ENCODE measurements around the gene TSPAN5. TPM values are rescaled to one million over a fixed set of nuclear protein-coding genes. Genes with fewer than 3 reads are reported as not detected.

The TSPAN5 gene
- total and polyA plus RNA-seq, 5 donors from 2014 or later = 21.2 to 52.7 (median 39.8) TPM

DNA sequence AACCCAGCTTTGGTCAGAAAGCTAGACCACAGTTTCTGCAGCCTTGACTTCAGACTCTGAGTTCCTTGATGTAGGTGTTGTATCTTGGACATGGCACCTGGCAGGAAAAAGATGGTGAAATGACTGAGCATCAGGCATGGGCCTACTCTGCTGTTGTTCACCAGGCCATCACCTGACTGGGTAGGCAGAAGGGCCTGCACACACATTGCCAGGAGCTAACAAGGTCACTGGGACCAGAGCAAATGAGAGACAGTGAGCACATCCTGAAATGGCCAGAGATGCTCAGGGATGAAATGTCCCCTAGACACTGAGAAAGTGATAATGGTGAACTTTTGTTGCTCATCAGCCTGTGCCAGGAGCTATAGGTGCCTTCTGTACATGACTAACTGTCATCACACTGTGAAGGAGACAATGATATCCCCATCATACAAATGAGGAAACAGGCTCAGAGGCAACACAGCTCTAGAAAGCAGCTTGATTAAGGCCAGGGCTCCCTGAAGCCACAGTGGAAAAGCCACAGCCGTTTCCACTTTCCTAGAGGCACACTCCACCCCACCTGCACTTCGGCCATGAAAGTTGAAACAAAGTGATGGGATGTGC is 128.3 kb downstream of the TSPAN5 start:
- Histone ChIP-seq H3K27ac (ENCODE audit: insufficient read depth, low read length, poor library complexity, severe bottlenecking) (no peak overlapping the region), H3K4me1 (ENCODE audit: control insufficient read depth, insufficient read depth, low read length, poor library complexity, severe bottlenecking) (no peaks in the 10 kb centered on the region), H3K36me3 (ENCODE audit: control insufficient read depth, insufficient read depth, low read length) (no peaks in the 10 kb centered on the region), H3K4me3 (ENCODE audit: low read depth, low read length) (no peak overlapping the region), H3K9me3 (ENCODE audit: control insufficient read depth in 2 of 2, low read length in 2 of 2) (no peaks in the 10 kb centered on the region), H3K27me3 (ENCODE audit: control insufficient read depth, insufficient read depth, low read length) (no peaks in the 10 kb centered on the region)
- peak overlapping the region in 1 of 3 donors; percentile 74 for H3K27ac Mint-ChIP-seq
- H3K27me3 Mint-ChIP-seq = no peaks in the 10 kb centered on the region
- ATAC-seq (ENCODE audit: low read depth in 2 of 2) (peak in 1 of 2 donors; percentile 34), DNase-seq (no peak)
- H3K36me3 Mint-ChIP-seq = peaks cover 5% of the 10 kb centered on the region
- no peak overlapping the region for H3K4me3 Mint-ChIP-seq
- peaks cover 0 to 4% (median 0%) of the 10 kb centered on the region in 7 donors for H3K9me3 Mint-ChIP-seq
- peaks cover 32 to 53% (median 34%) of the 10 kb centered on the region in 4 donors for H3K4me1 Mint-ChIP-seq

DNA sequence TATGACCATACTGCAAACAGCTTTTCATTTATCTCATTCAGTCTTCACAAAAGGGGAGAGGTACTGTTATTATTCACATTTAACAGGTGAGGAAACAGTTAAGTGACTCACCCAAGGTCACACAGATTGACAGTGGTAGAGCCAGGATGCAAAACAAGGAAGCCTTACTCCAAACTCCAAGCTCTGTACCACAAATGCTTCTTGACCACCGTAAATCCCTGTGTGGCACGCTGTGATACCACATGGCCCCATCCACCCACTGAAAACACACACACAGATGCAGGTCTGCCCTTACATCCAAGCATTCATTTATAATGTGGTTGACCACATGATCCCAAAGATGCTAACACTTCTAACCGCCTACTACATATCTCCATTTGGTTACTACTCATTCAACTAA is 129.5 kb downstream of the TSPAN5 start:
- no peak overlapping the region for H3K27ac ChIP-seq (ENCODE audit: insufficient read depth, low read length, poor library complexity, severe bottlenecking)
- DNase-seq (no peak), ATAC-seq (ENCODE audit: low read depth in 2 of 2) (no peak)
- no peak overlapping the region for H3K4me3 ChIP-seq (ENCODE audit: low read depth, low read length)
- no peak overlapping the region for H3K4me3 Mint-ChIP-seq
- no peaks in the 10 kb centered on the region for H3K27me3 ChIP-seq (ENCODE audit: control insufficient read depth, insufficient read depth, low read length)
- peaks cover 0 to 4% (median 0%) of the 10 kb centered on the region in 7 donors for H3K9me3 Mint-ChIP-seq
- H3K27me3 Mint-ChIP-seq = no peaks in the 10 kb centered on the region
- peaks cover 26 to 55% (median 36%) of the 10 kb centered on the region in 4 donors for H3K4me1 Mint-ChIP-seq
- H3K36me3 ChIP-seq (ENCODE audit: control insufficient read depth, insufficient read depth, low read length) = no peaks in the 10 kb centered on the region
- no peaks in the 10 kb centered on the region for H3K4me1 ChIP-seq (ENCODE audit: control insufficient read depth, insufficient read depth, low read length, poor library complexity, severe bottlenecking)
- no peak overlapping the region for H3K27ac Mint-ChIP-seq
- H3K9me3 ChIP-seq (ENCODE audit: control insufficient read depth in 2 of 2, low read length in 2 of 2) = no peaks in the 10 kb centered on the region
- peaks cover under 1% of the 10 kb centered on the region for H3K36me3 Mint-ChIP-seq

DNA sequence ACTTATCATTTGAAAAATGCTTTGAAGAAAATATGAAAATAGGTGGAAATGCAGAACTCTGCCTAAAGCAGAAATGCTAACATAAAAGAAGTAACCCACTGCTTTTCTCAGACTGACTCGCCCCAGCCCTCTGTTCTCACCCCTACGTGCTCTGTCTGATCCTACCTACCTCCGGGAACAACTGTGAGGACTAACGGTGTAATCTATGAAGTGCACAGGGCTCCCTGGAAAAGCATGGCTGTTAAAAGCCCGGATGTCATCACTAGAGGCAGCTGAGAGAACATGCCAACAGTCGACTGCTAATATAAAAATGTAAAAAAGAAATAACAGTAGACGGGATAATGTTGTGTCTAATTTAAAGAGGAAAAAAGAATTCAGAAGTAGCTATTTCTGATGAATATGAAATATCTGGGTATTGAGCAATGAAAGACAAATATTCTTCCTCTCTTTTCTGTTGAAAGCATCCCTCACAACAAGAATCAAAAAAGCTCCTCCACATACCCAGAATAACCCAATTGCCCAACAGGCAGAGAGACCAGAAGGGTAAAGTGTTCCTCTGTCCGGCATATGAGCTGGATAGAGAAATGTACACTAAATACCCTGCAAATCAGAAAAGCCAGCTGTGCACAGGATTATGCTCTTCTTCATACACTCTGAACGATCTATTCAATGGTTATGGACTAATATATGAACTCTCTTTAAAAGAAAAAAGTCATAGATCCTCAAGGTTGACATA is 130.7 kb downstream of the TSPAN5 start:
- peaks cover 32 to 64% (median 41%) of the 10 kb centered on the region in 4 donors for H3K4me1 Mint-ChIP-seq
- Histone ChIP-seq H3K4me3 (ENCODE audit: low read depth, low read length) (no peak overlapping the region), H3K27me3 (ENCODE audit: control insufficient read depth, insufficient read depth, low read length) (no peaks in the 10 kb centered on the region), H3K4me1 (ENCODE audit: control insufficient read depth, insufficient read depth, low read length, poor library complexity, severe bottlenecking) (peaks cover under 1% of the 10 kb centered on the region), H3K27ac (ENCODE audit: insufficient read depth, low read length, poor library complexity, severe bottlenecking) (no peak overlapping the region), H3K36me3 (ENCODE audit: control insufficient read depth, insufficient read depth, low read length) (no peaks in the 10 kb centered on the region), H3K9me3 (ENCODE audit: control insufficient read depth in 2 of 2, low read length in 2 of 2) (no peaks in the 10 kb centered on the region)
- no peaks in the 10 kb centered on the region for H3K36me3 Mint-ChIP-seq
- H3K27me3 Mint-ChIP-seq = no peaks in the 10 kb centered on the region
- no peak overlapping the region for H3K4me3 Mint-ChIP-seq
- H3K9me3 Mint-ChIP-seq = peaks cover 0 to 4% (median 0%) of the 10 kb centered on the region in 7 donors
- DNase-seq = no peak
- H3K27ac Mint-ChIP-seq = peak overlapping the region in 1 of 3 donors; percentile 45
- no peak for ATAC-seq (ENCODE audit: low read depth in 2 of 2)

DNA sequence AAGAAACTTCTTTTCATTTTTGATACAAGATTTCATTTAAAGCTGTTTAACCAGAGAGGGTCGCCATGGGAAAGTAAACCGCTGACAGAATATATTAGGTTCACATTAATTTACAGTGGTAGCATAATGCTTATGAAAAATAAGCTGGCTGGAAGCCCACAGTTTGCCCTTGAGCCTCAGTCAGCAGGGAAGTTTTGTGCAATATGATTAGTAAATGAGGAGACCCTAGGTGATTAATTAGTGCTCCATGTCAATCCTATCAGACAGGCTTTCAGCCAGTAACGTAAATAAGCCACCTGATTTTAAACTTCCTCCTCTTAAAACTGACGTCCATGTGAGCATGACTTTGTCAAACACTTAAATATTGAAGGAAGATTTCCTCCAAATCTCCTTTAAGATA is 134.2 kb downstream of the TSPAN5 start:
- no peaks in the 10 kb centered on the region for H3K27me3 ChIP-seq (ENCODE audit: control insufficient read depth, insufficient read depth, low read length)
- Mint-ChIP-seq H3K36me3 (no peaks in the 10 kb centered on the region), H3K27ac (no peak overlapping the region), H3K4me3 (peak overlapping the region in 1 of 4 donors; percentile 69), H3K4me1 (peaks cover 51 to 72% (median 53%) of the 10 kb centered on the region in 4 donors), H3K27me3 (no peaks in the 10 kb centered on the region), H3K9me3 (no peaks in the 10 kb centered on the region)
- no peaks in the 10 kb centered on the region for H3K9me3 ChIP-seq (ENCODE audit: control insufficient read depth in 2 of 2, low read length in 2 of 2)
- DNase-seq = no peak
- H3K27ac ChIP-seq (ENCODE audit: insufficient read depth, low read length, poor library complexity, severe bottlenecking) = no peak overlapping the region
- peaks cover 19% of the 10 kb centered on the region for H3K4me1 ChIP-seq (ENCODE audit: control insufficient read depth, insufficient read depth, low read length, poor library complexity, severe bottlenecking)
- no peak for ATAC-seq (ENCODE audit: low read depth in 2 of 2)
- H3K4me3 ChIP-seq (ENCODE audit: low read depth, low read length) = no peak overlapping the region
- no peaks in the 10 kb centered on the region for H3K36me3 ChIP-seq (ENCODE audit: control insufficient read depth, insufficient read depth, low read length)

DNA sequence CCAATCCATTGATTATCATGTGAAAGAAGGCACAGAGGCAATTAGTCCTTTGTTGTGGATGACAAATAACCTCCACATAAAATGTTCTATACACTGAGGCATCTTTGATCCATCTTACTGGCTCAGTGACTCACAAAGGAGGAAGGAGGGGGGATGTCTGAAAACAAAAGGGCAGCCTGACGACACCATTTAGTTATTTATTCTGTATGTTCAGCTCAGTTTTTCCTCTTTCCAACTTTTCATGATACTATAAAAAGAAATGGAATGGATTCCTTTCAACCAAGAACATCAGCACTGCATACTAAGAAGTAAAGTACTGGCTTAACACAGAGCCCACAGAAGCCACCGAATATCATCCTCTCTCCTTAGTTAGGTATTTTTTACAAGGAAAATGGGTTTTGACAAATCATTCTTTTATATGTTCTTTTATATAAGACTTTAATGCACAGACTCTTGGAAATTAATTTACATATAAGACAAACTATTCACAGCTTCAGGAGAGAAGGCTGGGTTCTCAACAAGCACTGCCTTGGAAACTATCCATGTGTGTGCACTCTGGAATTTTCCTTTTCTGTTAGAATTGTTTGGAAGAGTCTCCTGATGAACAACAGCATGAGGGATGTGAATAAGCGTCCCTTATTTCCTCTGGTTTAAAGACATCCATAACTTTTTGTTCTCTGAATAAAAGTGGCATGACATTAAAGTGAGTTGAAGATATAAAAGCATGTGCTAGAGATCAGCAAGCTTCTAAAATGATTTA is 135.6 kb downstream of the TSPAN5 start:
- peak overlapping the region in 1 of 4 donors; percentile 18 for H3K4me3 Mint-ChIP-seq
- H3K36me3 Mint-ChIP-seq = no peaks in the 10 kb centered on the region
- Histone ChIP-seq H3K27ac (ENCODE audit: insufficient read depth, low read length, poor library complexity, severe bottlenecking) (no peak overlapping the region), H3K36me3 (ENCODE audit: control insufficient read depth, insufficient read depth, low read length) (no peaks in the 10 kb centered on the region), H3K4me1 (ENCODE audit: control insufficient read depth, insufficient read depth, low read length, poor library complexity, severe bottlenecking) (peaks cover 30% of the 10 kb centered on the region), H3K27me3 (ENCODE audit: control insufficient read depth, insufficient read depth, low read length) (no peaks in the 10 kb centered on the region), H3K9me3 (ENCODE audit: control insufficient read depth in 2 of 2, low read length in 2 of 2) (no peaks in the 10 kb centered on the region), H3K4me3 (ENCODE audit: low read depth, low read length) (peak overlapping the region; percentile 50)
- no peaks in the 10 kb centered on the region for H3K9me3 Mint-ChIP-seq
- DNase-seq = no peak
- H3K4me1 Mint-ChIP-seq = peaks cover 48 to 74% (median 57%) of the 10 kb centered on the region in 4 donors
- no peaks in the 10 kb centered on the region for H3K27me3 Mint-ChIP-seq
- H3K27ac Mint-ChIP-seq = peak overlapping the region in 2 of 3 donors; percentile 55 to 76
- no peak for ATAC-seq (ENCODE audit: low read depth in 2 of 2)

DNA sequence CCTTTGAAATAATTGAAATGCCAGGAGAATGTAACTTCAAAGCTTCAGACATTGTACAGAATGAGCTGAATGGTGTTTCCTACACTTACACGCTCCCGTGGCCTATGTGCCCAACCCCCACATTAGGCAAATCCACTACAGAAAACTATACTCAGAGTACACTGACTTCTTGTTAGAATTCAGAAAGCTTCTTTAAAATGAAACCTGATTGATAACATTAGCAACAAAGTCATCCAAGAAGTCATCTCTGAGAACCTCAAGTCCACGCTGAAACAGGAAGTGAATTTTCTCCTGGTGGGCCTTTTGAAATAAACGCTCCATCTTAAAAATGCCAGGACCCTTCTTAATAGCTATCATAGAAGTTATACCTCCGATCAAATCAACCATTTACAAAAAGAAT is 136.3 kb downstream of the TSPAN5 start:
- no peaks in the 10 kb centered on the region for H3K27me3 Mint-ChIP-seq
- peaks cover 3% of the 10 kb centered on the region for H3K36me3 Mint-ChIP-seq
- peak overlapping the region in 2 of 4 donors; percentile 15 to 18 for H3K4me3 Mint-ChIP-seq
- H3K27ac ChIP-seq (ENCODE audit: insufficient read depth, low read length, poor library complexity, severe bottlenecking) = no peak overlapping the region
- ATAC-seq (ENCODE audit: low read depth in 2 of 2) (no peak), DNase-seq (no peak)
- peaks cover 0 to 2% (median 0%) of the 10 kb centered on the region in 7 donors for H3K9me3 Mint-ChIP-seq
- peak overlapping the region in 2 of 3 donors; percentile 55 to 76 for H3K27ac Mint-ChIP-seq
- H3K27me3 ChIP-seq (ENCODE audit: control insufficient read depth, insufficient read depth, low read length) = no peaks in the 10 kb centered on the region
- H3K4me3 ChIP-seq (ENCODE audit: low read depth, low read length) = peak overlapping the region; percentile 50
- H3K4me1 Mint-ChIP-seq = peaks cover 44 to 71% (median 50%) of the 10 kb centered on the region in 4 donors
- no peaks in the 10 kb centered on the region for H3K36me3 ChIP-seq (ENCODE audit: control insufficient read depth, insufficient read depth, low read length)
- H3K9me3 ChIP-seq (ENCODE audit: control insufficient read depth in 2 of 2, low read length in 2 of 2) = no peaks in the 10 kb centered on the region
- H3K4me1 ChIP-seq (ENCODE audit: control insufficient read depth, insufficient read depth, low read length, poor library complexity, severe bottlenecking) = peaks cover 30% of the 10 kb centered on the region

DNA sequence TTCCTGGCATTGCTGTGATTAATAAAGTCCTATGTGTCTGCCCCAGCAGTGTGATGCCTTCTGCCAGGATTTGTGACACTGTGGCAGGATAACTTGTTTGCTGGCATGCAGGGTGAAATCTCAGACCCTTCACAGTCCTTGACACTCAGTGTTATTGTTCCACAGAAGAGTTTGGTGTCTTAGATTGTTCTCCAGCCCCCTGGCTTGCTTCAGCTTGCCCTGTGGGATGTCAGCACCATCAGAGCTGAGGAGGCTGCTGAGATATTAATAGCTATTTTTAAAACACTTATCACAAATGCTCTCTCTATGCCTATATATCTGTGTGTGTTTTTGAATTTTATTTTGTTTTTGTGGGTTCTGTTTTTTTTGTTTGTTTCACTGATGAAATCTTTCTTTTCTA is 136.9 kb downstream of the TSPAN5 start:
- Mint-ChIP-seq H3K4me1 (peaks cover 38 to 70% (median 49%) of the 10 kb centered on the region in 4 donors), H3K36me3 (peaks cover 8% of the 10 kb centered on the region), H3K4me3 (no peak overlapping the region), H3K27me3 (no peaks in the 10 kb centered on the region), H3K27ac (peak overlapping the region in 2 of 3 donors; percentile 34 to 55), H3K9me3 (peaks cover 0 to 6% (median 0%) of the 10 kb centered on the region in 7 donors)
- Histone ChIP-seq H3K9me3 (ENCODE audit: control insufficient read depth in 2 of 2, low read length in 2 of 2) (peaks cover 0 to 2% of the 10 kb centered on the region in 2 experiments), H3K4me3 (ENCODE audit: low read depth, low read length) (no peak overlapping the region), H3K4me1 (ENCODE audit: control insufficient read depth, insufficient read depth, low read length, poor library complexity, severe bottlenecking) (peaks cover 30% of the 10 kb centered on the region), H3K36me3 (ENCODE audit: control insufficient read depth, insufficient read depth, low read length) (no peaks in the 10 kb centered on the region), H3K27ac (ENCODE audit: insufficient read depth, low read length, poor library complexity, severe bottlenecking) (no peak overlapping the region), H3K27me3 (ENCODE audit: control insufficient read depth, insufficient read depth, low read length) (no peaks in the 10 kb centered on the region)
- DNase-seq = no peak
- ATAC-seq (ENCODE audit: low read depth in 2 of 2) = no peak

Data from CD4-positive, CD25-positive, alpha-beta regulatory T cell (primary cell).